C4-2B (cell line): ENCODE results near the gene NBPF6.
"Not testable (repeated sequence)": the region's sequence is repeated elsewhere in the genome, so short reads cannot be mapped to it uniquely, and the experiment has no call there.

Experiments
- ZFX ChIP-seq: fragments of 450-650 bp; IDR thresholded peaks from 2 replicates; pipeline ENCODE4 v1.6.1; 2017
- TF ChIP-seq, protein P1 (sequence below): fragments of 450-650 bp; conservative IDR thresholded peaks from 2 replicates; pipeline ENCODE4 v1.5.1; 2017; ENCODE audit warnings: mild to moderate bottlenecking

DNA sequence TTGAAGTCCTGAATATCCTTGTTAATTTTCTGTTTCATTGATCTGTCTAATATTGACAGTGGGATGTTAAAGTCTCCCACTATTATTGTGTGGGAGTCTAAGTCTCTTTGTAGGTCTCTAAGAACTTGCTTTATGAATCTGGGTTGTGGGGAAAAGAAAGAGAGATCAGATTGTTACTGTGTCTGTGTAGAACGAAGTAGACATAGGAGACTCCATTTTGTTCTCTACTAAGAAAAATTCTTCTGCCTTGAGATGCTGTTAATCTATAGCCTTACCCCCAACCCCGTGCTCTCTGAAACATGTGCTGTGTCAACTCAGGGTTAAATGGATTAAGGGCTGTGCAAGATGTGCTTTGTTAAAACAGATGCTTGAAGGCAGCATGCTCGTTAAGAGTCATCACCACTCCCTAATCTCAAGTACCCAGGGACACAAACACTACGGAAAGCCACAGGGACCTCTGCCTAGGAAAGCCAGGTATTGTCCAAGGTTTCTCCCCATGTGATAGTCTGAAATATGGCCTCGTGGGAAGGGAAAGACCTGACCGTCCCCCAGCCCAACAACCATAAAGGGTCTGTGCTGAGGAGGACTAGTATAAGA lies 67.3 kb downstream of the NBPF6 start:
- TF ChIP-seq, protein P1, sequence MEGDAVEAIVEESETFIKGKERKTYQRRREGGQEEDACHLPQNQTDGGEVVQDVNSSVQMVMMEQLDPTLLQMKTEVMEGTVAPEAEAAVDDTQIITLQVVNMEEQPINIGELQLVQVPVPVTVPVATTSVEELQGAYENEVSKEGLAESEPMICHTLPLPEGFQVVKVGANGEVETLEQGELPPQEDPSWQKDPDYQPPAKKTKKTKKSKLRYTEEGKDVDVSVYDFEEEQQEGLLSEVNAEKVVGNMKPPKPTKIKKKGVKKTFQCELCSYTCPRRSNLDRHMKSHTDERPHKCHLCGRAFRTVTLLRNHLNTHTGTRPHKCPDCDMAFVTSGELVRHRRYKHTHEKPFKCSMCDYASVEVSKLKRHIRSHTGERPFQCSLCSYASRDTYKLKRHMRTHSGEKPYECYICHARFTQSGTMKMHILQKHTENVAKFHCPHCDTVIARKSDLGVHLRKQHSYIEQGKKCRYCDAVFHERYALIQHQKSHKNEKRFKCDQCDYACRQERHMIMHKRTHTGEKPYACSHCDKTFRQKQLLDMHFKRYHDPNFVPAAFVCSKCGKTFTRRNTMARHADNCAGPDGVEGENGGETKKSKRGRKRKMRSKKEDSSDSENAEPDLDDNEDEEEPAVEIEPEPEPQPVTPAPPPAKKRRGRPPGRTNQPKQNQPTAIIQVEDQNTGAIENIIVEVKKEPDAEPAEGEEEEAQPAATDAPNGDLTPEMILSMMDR = not testable (repeated sequence)
- TF ChIP-seq ZFX = not testable (repeated sequence)
